NCI-H82 treated with DMSO at 0.1 percent for 48 hours (cell line): ENCODE data around the gene CDK5.
"Not testable (repeated sequence)": the region's sequence is repeated elsewhere in the genome, so short reads cannot be mapped to it uniquely, and the experiment has no call there.

Experiments
- DNase-seq: peaks from one replicate; lab custom pipeline; 2025; ENCODE audit not compliant: unreplicated experiment; lab: John Stamatoyannopoulos, UW

Gene CDK5

DNA sequence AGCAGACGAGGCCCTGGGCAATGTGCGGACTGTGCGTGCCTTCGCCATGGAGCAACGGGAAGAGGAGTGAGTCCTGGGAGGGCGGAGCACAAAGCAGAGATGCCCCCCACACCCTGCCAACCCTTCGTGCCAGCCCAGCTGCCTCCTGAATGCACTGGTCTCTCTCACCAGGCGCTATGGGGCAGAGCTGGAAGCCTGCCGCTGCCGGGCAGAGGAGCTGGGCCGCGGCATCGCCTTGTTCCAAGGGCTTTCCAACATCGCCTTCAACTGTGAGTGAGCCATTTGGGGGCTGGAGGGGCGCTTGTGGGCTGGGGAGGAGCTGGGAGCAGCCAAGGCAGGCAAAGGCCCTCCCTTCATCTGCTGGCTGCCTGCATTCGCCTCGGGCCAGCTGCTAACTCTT is 21.8 kb downstream of the CDK5 start:
- no peak for DNase-seq

DNA sequence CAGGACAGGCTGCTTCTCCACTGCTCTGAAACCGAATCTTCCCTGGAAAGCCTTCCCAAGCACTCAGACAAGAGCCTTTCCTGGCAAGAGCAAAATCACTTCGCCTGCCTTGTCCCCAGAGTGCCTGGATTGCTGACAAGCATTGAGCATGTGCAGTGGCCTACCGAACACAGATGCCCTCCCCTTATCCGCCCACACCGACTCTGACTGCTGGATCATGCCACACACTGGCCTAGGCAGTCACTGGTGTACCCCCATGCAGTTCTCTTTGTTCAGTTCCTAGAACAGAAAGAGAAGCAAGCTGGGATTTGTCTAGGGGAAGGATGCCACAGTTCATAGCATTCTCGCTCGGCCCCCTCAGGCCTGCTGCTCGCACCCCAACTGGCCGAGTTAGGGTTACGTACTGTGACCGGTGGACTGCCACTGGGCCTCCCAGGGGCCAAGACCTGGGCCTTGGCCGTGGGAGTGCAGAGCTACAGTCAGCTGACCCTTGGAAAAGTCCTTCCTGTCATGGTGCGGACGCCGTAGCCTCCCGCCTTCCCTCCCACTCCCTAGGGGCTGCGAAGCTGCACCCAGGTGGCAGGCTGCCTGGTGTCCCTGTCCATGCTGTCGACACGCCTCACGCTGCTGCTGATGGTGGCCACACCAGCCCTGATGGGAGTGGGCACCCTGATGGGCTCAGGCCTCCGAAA is 22.5 kb downstream of the CDK5 start:
- no peak for DNase-seq

DNA sequence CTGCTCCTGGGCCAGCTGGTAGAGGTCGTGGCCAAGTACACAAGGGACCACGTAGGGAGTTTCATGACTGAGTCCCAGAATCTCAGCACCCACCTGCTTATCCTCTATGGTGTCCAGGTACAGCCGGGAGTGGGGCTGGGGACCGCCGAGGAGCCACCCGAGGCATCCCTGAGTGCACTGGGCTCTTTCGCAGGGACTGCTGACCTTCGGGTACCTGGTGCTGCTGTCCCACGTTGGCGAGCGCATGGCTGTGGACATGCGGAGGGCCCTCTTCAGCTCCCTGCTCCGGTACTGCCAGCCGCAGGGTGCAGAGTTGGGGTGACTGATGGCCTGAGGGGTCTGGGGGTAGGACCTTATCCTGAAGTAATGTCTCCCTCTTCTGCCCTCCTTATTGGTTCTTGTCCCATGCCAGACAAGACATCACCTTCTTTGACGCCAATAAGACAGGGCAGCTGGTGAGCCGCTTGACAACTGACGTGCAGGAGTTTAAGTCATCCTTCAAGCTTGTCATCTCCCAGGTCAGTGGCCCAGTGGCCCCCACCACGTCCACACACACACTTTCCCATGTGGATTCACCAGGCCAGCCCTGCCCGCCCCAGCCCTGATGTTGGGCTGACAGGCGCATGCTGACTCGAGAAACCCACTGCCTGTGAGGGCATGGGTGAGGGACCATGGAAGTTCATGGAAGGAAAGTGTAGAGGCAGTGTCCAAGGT is 23.2 kb downstream of the CDK5 start:
- no peak for DNase-seq

DNA sequence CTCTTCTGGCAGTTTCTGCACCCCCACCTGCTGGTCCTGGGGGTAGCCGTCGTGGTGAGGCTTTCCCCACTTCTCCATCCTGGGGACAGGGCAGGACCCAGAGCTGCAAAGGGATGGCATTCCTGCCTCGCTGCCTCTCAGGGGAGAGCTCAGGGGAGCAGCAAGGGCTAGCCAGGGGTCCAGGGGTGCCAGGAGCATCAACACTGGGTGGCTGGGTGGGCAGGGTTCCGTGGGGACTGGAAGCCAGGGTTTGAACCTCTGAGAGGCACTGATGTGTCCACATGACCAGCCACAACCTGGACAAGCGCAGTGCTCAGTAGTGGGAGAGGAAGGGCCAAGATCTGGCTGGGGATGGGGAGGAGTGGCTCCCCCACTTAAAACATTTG is 23.8 kb downstream of the CDK5 start:
- DNase-seq, result no peak

DNA sequence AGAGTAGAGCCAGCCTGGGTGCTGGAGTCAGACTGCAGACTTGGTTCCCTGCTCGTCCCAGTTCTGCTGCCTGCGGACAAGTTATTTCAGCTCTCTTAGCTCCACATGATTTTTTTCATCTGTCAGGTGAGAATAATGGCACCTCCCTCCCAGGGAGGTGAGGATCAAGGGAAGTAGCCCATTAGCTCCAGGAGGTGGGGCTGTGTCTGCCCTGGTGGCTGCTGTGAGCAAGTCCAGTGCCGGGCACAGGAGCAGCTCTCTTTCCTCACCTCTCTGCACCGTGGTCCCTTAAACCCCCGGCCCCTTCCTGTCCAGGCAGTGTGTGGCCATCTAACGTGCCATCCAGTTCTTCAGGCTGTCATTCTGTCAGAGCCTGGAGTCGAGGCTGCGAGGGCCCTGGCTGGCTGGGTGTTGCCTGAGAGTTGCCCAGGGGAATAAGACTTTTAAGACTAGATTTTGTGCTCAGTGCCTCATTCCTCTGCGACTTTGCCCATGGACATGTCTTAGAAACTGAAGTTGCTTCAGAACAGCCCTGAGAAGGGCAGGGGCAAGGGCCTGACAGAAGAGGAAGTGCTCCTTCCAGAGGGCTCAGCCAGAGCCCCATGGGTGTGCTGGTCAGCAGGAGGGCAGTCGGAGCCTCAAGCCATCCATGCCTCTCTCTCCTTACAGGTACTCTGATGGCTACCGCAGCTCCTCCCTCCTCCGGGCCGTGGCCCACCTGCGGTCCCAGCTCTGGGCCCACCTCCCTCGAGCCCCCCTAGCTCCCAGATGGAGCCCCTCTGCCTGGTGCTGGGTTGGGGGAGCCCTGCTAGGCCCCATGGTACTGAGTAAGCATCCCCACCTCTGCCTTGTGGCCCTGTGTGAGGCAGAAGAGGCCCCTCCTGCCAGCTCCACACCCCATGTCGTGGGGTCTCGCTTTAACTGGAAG is 24.5 kb downstream of the CDK5 start:
- no peak for DNase-seq

DNA sequence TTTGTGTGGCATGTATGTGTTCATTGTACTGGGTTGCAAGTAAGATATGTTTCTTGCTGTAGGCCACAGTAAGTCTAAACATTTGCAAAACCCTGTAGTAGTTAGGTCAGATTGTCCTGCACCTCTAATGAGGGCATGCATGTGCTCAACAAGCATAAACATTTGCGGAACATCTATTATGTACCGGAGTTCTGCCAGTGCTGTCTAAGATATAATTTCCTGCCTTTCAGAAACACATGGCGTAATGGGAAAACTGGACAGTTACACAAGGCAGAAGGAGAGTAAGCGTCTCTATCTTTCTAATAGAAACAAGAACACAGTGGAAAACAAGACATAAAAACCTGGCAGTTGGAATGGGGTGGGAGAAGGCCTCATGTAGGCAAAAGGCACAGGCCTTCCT is 26.7 kb downstream of the CDK5 start:
- DNase-seq, result no peak

DNA sequence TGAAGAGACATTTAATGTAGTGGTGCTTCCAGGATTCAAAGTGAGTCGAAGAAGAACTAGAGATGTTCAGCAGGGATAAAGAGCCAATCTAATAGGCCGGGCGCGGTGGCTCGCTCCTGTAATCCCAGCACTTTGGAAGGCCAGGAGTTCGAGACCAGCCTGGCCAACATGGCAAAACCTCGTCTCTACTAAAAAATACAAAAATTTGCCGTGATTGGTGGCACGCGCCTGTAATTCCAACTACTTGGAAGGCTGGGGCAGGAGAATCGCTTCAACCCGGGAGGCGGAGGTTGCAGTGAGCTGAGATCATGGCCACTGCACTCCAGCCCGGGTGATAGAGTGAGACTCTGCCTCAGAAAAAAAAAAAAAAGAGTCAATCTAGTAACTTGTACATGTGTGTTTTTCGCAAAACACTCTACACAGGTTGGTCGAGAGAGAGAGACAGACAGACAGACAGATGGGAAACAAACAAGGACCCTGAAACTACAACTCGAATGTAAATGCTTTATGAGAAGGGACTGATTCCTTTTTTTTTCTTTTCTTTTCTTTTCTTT is 28.7 kb downstream of the CDK5 start:
- DNase-seq, result no peak

DNA sequence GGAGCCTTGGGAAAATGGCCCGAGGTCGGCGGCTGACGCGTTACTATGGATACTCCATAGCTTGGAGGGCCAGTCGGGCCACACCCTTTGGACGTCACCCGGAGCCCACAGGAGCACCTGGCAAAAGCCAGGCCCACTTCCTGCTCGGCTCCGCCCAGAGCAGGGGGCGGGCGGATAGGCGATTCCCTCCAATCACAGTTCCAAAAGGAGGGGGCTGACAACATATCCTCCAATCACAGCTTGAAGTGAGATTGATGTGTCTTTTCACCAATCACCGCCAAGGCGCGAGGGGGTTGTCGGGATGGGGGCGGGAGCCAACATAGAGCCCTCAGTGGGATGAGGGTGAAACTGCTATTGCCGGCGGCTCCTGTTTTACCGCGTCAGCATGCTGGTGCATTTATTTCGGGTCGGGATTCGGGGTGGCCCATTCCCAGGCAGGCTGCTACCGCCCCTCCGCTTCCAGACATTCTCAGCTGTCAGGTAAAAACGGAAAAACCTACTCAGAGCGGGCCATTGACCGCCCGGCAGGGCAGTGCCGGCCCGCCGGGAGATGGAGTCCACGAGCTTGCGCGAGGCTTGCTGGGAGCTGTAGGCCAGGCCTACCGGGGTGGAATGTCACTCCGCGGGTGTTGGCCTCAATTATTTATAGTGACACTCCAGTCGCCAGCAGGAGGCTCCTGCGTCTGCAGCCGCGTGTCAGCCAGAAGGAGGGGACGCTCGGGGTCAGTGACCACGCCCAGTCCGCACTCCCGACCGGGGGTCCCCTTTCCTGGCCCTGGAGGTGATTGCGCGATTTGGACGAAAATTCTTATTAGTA is 29.4 kb downstream of the CDK5 start, which contains the start of gene ABCB8:
Gene ABCB8, plus strand, starts transcription at position 320 of the 817 bp plus-strand sequence. Its CDS starts 66 bp downstream, at position 386.
- DNase-seq, result peak; percentile 96

DNA sequence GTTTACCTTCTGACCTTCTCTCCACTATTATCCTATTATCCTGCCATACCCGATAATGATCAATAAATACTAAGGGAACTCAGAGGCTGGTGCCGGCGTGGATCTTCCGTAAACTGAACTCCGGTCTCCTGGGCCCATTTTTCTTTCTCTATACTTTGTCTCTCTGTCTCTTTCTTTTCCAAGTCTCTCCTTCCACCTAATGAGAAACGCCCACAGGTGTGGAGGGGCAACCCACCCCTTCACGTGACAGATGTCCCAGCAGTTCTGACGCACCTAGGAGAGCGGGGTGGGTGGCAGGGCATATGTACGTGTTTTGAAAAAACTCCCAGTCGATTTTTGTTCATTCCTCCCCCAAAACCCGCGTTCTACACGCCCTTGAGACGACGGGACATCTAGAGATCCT is 30.0 kb downstream of the CDK5 start:
- not testable (repeated sequence) for DNase-seq

DNA sequence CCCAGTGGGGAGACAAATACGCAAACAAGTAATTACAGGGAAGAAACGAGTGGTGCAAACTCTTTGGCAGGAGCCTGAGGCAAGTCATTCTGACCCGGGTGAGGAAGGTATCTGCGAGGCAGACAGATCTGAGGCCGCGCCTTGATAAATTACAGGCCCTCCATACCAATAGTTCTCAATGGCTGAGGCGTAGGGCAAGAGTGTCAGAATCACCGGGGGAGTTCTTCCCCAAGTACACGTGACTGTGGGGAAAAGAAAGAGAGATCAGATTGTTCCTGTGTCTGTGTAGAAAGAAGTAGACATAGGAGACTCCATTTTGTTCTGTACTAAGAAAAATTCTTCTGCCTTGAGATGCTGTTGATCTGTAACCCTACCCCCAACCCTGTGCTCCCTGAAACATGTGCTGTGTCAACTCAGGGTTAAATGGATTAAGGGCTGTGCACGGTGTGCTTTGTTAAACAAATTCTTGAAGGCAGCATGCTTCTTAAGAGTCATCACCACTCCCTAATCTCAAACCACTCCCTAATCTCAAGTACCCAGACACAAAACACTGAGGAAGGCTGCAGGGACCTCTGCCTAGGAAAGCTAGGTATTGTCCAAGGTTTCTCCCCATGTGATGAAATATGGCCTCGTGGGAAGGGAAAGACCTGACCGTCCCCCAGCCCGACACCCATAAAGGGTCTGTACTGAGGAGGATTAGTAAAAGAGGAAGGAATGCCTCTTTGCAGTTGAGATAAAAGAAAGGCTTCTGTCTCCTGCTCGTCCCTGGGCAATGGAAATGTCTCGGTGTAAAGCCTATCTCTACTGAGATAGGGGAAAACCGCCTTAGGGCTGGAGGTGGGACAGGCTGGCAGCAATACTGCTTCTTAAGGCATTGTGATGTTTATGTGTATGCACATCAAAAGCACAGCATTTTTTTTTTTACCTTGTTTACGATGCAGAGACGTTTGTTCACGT is 30.6 kb downstream of the CDK5 start:
- DNase-seq, result peak; percentile 69

DNA sequence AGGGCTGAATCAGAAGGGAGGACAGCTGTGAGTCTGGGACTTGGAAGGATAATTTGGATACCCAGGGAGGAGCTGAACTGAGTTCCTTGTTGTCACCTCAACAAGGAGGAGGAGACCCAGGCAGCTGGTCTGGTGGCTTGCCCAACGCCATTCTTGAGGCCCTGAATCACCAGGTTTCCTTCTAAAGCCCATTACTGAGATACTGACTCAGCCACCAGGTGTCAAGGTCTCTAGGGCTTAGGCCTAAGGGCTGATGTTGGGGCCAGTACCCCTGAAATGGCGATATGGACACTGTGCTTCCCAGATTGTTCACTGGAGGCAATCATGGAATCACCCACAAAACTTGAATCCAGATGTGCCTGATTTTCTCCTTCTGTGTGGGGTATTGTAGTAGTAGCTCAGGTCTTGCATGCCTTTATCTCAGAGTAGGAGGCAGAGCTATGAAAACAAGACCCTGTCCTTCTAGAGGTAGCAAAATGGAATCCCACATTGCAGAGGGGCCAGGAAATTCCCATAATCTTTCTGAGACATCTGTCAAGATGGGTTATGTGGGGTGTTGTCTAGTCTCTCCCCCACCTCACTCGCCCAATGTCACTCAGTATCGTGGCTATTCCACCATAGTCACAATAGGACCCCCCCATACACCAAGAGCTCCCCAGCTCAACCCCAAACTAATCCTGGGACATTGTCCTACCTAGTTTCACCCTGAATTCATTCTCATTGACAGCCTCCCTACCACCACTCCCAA is 31.6 kb downstream of the CDK5 start:
- no peak for DNase-seq

DNA sequence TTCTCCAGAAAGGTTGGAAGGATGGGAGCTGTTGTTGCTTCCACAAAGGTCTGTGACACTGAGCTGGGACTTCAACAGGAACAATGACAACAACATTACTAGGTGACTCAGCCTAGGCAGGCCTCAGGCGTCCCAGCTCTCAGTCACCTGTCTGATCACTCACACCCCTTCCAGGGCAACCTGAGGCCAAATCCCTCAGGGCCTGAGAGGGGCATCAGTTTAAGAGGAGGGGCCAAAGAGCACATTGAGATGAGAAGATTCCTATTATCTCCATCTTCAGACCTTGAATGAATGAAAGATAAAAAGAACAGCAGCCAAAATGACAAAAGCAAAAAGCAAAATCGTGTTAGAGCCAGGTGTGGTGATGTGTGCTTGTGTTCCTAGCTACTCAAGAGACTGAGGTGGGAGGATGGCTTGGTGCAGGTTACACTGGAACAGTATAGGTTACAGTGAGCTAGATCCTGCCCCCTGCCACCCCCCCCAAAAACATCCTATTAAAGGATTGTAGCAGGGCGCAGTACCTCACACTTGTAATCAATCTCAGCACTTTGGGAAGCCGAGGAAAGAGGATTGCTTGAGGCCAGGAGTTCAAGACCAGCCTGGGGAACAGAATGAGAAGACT is 33.2 kb downstream of the CDK5 start, which contains the start of gene ATG9B:
Gene ATG9B, minus strand, starts transcription at position 60 of the 622 bp plus-strand sequence. CDS start 71 bp downstream, outside the sequence.
- no peak for DNase-seq

DNA sequence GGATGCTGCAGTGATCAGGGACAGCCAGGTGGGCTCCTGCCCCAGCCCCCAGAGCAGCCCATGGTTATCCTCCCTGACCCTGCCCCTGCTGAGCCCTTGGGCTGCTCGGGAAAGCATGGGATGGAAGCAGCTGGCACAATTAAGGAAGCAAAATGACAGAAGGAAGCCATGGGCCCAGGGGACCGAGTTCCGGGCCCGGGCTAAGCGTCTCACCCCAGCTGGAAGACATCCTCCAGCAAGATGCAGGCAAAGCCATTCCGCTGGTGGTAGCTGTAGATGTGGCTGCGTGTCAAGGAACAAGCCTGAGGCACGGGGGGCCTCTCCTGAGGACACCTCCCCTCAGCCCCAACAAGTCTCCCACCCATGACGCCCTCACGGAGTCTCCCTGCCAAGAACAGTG is 34.5 kb downstream of the CDK5 start:
- DNase-seq, result no peak

DNA sequence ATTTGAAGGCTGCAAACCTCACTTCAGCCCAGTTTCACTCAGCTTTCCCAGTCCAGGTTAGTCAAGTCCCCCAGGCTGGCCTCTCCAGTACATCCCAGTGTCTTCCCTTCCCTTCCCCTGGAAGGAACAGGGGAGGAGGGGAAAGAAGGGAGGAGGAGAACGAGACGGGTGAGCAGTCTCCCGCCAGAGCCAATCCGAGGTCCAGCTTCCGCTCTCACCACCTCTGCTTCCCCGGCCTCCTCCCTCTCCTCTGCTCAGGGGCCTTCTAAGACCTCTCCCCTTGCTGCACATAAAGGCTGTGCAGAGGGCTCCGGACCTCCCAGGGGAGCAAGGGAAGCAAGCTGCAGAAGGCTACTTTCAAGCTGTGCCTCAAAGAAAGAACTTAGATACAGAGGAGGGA is 37.5 kb downstream of the CDK5 start:
- no peak for DNase-seq

DNA sequence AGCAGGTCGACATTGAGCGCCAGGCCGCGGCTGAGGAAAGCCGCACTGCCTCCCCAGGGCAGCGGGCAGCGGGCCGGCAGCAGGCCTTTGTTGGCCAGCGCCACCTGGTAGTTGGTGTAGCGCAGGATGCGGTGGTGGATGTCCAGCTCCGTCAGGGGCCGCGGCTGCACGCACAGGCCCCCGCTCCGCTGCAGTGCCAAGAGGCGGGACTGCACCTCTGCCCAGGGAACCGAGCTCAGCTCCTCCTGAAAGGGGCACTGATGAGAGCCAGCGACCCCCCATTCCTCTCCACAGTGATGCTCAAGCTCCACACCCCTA is 38.6 kb downstream of the CDK5 start:
- no peak for DNase-seq

DNA sequence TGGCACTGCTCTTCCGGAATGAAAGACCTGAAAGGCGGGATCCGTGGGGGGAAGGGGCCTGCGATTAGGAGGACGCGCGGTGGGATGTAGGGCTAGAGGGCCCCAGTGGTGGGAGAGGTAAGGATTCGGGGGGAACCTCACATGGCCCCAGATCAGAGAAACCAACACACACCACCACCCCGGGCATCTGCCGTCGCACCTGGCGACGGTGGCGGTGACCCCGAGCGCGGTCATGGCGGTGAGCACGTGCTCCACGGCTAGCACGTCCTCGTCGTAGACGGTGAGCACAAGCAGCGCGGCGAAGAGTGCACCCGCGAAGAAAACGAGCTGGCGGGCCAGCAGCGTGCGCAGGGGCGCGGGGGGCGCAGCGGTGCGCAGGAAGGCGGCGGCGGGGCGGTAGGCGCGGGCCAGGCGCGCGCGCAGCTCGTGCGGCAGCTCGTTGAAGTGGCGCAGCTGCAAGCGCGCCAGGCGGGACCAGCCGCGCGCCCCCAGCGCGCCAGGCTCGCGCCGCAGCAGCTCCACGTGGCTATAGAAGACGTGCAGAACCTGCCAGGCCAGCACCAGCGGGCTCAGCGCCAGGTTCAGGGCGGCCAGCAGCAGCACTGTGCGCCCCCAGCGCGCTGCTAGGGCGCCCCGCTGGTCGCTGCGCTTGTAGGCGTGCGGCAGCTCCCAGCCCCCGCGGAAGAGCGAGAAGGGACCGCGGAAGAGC is 39.1 kb downstream of the CDK5 start:
- DNase-seq, result no peak

DNA sequence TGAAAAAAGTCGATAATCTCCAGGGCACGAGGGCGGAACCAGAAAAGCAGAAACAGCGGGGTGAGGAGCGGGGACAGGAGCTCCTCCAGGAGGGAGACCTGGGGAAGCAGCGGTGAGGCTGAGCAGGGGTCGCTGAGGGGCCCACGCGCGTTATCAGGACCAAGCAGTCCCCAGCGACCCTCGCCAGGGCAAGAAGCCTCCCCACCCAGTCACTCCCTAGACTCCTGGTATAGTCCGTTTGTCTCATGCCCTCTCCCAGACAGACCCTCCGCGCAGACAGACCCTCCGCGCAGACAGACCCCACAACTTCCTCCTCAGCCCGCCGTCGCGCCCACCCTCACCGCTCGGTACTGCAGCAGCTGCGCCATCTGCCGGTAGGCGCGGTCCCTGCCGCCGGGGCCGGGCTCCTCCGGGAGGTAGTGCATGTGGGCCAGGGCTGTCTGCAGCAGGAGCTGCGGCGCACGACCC is 39.7 kb downstream of the CDK5 start:
- DNase-seq, result peak; percentile 23
